Measurements from ENCODE around the gene STRIT1. TPM values are rescaled to one million over a fixed set of nuclear protein-coding genes. Genes with fewer than 3 reads are reported as not detected.

STRIT1 gene
- total and polyA plus RNA-seq, 9 of the 15 experiments (the other 6 are each of a cell fraction or from before 2014, with no cell fraction given), result not detected

DNA sequence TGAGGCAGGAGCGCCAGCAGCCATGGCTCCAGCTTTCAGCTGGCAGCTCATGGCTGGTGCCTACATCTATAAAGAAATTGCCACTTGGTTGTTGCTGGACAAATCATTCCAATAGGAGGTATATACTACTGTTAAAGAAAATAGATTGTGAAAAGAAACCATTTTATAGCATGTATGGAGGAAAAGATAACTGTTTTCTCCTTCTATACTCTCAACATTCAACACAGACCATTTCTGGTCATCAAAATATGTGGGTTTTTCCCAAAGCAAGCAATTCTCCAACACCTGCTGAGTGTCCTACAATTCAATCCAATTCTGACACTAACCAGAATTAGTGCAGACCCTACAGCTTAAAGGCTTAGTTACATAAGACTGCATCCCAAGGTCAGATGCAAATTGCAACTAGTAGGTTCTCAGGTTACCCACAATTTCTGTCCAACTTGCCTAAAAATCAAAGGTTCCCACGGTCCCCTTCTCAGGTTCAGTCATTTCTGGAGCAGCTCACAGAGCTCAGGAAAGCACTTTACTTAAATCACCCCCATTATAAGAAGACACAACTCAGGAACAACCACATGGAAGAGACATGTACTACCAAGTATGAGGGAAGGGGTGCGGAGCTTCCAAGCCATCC is 42.4 kb upstream of the STRIT1 start (continued):
- no peak for TF ChIP-seq ZNF699 (CRISPR knock-in tag; IDR thresholded peaks at IDR 0.05; ENCODE audit: insufficient replicate concordance)
- TF ChIP-seq, protein P1, sequence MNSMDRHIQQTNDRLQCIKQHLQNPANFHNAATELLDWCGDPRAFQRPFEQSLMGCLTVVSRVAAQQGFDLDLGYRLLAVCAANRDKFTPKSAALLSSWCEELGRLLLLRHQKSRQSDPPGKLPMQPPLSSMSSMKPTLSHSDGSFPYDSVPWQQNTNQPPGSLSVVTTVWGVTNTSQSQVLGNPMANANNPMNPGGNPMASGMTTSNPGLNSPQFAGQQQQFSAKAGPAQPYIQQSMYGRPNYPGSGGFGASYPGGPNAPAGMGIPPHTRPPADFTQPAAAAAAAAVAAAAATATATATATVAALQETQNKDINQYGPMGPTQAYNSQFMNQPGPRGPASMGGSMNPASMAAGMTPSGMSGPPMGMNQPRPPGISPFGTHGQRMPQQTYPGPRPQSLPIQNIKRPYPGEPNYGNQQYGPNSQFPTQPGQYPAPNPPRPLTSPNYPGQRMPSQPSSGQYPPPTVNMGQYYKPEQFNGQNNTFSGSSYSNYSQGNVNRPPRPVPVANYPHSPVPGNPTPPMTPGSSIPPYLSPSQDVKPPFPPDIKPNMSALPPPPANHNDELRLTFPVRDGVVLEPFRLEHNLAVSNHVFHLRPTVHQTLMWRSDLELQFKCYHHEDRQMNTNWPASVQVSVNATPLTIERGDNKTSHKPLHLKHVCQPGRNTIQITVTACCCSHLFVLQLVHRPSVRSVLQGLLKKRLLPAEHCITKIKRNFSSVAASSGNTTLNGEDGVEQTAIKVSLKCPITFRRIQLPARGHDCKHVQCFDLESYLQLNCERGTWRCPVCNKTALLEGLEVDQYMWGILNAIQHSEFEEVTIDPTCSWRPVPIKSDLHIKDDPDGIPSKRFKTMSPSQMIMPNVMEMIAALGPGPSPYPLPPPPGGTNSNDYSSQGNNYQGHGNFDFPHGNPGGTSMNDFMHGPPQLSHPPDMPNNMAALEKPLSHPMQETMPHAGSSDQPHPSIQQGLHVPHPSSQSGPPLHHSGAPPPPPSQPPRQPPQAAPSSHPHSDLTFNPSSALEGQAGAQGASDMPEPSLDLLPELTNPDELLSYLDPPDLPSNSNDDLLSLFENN (IDR thresholded peaks at IDR 0.05; ENCODE audit: low read depth in 2 of 2, low read length in 2 of 2), result no peak
- no peak for TF ChIP-seq HNRNPL (IDR thresholded peaks at IDR 0.05; ENCODE audit: low read depth, low read length)
- TF ChIP-seq TCF3 (CRISPR knock-in tag; IDR thresholded peaks at IDR 0.05), result no peak; the same call in 1 of the 2 replicates
- TF ChIP-seq MYNN (IDR thresholded peaks at IDR 0.05), result no peak
- TF ChIP-seq MYNN (CRISPR knock-in tag; IDR thresholded peaks at IDR 0.05), result no peak
- TF ChIP-seq TFE3 (CRISPR knock-in tag; IDR thresholded peaks at IDR 0.05), result no peak
- no peak for TF ChIP-seq HMGN3 (IDR thresholded peaks at IDR 0.05; ENCODE audit: borderline replicate concordance, extremely low read depth, insufficient read length, low read depth, low read length)
- no peak for TF ChIP-seq ILK (tag; IDR thresholded peaks at IDR 0.05; ENCODE audit: borderline replicate concordance, low read depth)
- TF ChIP-seq KLF16 (IDR thresholded peaks at IDR 0.05), result no peak
- TF ChIP-seq ZKSCAN3 (CRISPR knock-in tag; IDR thresholded peaks at IDR 0.05), result no peak
- no peak for TF ChIP-seq TARDBP (IDR thresholded peaks at IDR 0.05)
- TF ChIP-seq ESRRA (IDR thresholded peaks at IDR 0.05; ENCODE audit: borderline replicate concordance, low read depth), result no peak
- TF ChIP-seq NCOR1 (IDR thresholded peaks at IDR 0.05), result no peak
- no peak for TF ChIP-seq FOXP4 (CRISPR knock-in tag; IDR thresholded peaks at IDR 0.05; ENCODE audit: borderline replicate concordance)
- no peak for TF ChIP-seq KAT8 (IDR thresholded peaks at IDR 0.05; ENCODE audit: low read depth)
- no peak for TF ChIP-seq ZNF197 (CRISPR knock-in tag; IDR thresholded peaks at IDR 0.05; ENCODE audit: low read depth)
- TF ChIP-seq RAD51 (IDR thresholded peaks at IDR 0.05; ENCODE audit: borderline replicate concordance, low read depth), result no peak
- TF ChIP-seq NEUROD1 (IDR thresholded peaks at IDR 0.05; ENCODE audit: borderline replicate concordance, low read depth, low read length, partially characterized antibody), result no peak
- no peak for TF ChIP-seq PHF21A (IDR thresholded peaks at IDR 0.05; ENCODE audit: borderline replicate concordance, low read depth)
- TF ChIP-seq ZBTB34 (CRISPR knock-in tag; IDR thresholded peaks at IDR 0.05), result no peak
